CD4-positive, alpha-beta T cell treated with Interleukin-17A for 1 hour (primary cell): Measurements from ENCODE around the gene C4orf51.

Experiments
- DNase-seq: peaks from one replicate; pipeline ENCODE4 v3.0.0-alpha.2; 2020

Gene C4orf51

GRCh38 chr4:145760176-145760575, 80.2 kb downstream of the C4orf51 start:
- no peak for DNase-seq

- DNase-seq = no peak
Observed at GRCh38 chr4:145760961-145761929, 81.3 kb downstream of the C4orf51 start.

- no peak for DNase-seq
Observed at GRCh38 chr4:145762719-145763118, 82.8 kb downstream of the C4orf51 start.

GRCh38 chr4:145763399-145763798, 83.5 kb downstream of the C4orf51 start:
- no peak for DNase-seq

GRCh38 chr4:145766273-145766672, 86.3 kb downstream of the C4orf51 start:
- no peak for DNase-seq

GRCh38 chr4:145769450-145770037, 89.6 kb downstream of the C4orf51 start:
- no peak for DNase-seq

- no peak for DNase-seq
Observed at GRCh38 chr4:145770124-145770523, 90.2 kb downstream of the C4orf51 start.

- DNase-seq = no peak
Observed at GRCh38 chr4:145772347-145772746, 92.4 kb downstream of the C4orf51 start.

GRCh38 chr4:145773581-145774234, 93.8 kb downstream of the C4orf51 start:
- no peak for DNase-seq

GRCh38 chr4:145774473-145774872, 94.5 kb downstream of the C4orf51 start:
- no peak for DNase-seq

GRCh38 chr4:145775406-145775805, 95.5 kb downstream of the C4orf51 start:
- no peak for DNase-seq

GRCh38 chr4:145776208-145776607, 96.3 kb downstream of the C4orf51 start:
- DNase-seq = no peak

- DNase-seq = no peak
Observed at GRCh38 chr4:145779319-145779801, 99.4 kb downstream of the C4orf51 start.

GRCh38 chr4:145781351-145781750, 101.4 kb downstream of the C4orf51 start:
- DNase-seq = no peak
